GM12801 (cell line): ENCODE results near the gene DOCK7.

Source experiments
- CTCF ChIP-seq: IDR thresholded peaks from one replicate; pipeline ENCODE4 v1.5.1; 2011; ENCODE audit warnings: control low read depth; ENCODE audit not compliant: insufficient read length; ENCODE audit errors: extremely low read depth

Gene DOCK7

GRCh38 chr1:62444701-62445100, 243.5 kb downstream of the DOCK7 start:
- no peak for TF ChIP-seq CTCF

- no peak for TF ChIP-seq CTCF
Observed at GRCh38 chr1:62439652-62440371, 248.4 kb downstream of the DOCK7 start.

GRCh38 chr1:62438163-62438562, 250.0 kb downstream of the DOCK7 start:
- no peak for TF ChIP-seq CTCF

DNA sequence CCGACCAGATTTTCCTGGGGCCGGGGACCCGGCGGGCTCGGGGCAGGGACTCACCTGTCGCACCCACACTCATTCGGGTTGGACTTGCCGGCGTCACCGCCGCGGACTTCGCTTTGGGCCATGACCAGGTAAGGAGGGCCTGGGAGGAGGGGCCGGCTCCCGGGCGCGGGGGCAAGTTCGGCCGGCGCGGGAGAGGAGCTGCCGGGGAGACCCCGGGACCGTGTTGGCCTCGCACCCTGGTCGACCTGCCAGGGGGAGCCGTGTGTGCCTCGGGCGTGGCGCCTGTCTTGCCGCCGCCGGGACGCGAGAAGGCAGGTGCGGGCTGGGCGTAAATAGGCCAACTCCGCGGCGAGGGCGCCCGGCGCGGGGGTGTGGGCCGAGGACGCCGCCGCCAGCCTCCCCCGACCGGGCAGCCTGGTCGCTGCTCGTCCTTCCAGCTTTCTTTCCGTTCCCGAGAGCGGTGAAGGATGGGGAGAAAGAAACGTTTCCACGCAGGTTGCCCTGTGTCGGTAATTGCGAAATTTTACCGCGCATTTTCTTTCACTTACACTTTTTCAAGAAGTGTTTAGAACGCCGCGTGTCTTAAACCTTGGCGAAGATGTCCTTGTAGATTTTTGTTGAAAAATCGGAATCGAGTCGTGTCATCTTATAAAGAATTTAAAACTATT, 250.8 kb downstream of the DOCK7 start:
- no peak for TF ChIP-seq CTCF

DNA sequence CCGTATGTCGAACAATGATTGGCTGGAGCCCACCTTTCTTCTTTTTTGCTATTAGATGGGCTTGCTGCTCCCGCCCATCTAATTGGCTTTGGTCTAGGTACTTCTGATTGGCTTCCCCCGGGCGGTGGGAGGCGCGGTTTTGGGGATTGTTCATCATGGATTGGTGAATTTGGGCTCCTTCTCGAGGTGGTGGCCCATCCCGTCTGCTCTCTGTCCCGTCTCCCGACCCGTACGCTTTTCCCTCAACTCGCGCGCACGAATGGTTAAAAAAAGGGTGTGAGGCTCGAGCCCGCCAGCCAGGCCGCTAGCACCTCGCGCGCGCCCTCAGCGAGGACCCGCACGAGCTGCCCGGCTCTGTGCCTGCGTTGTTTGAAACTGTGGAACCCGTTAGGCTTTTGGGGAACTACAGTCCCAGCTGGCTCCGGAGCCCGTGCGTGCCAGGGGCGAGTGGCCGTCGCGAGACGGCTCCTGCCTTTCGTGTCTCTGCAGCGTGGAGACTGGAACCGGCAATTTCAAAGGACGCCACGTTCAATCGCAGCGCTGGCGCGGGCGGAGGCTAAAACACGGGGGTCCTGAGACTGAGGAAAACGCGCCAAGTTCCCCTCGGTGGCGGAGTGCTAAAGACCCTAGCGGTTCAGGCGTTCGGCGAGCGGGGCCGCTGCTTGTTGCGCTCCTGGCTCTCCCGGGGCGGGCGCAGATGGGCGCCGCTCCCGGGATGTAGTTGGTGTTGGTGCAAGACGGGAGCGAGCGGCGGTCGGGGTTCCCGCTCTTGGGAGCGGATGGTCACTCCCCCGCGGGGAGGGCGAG, 251.5 kb downstream of the DOCK7 start, which contains the start of gene USP1:
TSS of gene USP1 (plus strand) at position 584 of the 807 bp plus-strand sequence. CDS start 2,819 bp downstream, outside the sequence.
- TF ChIP-seq CTCF: no peak

DNA sequence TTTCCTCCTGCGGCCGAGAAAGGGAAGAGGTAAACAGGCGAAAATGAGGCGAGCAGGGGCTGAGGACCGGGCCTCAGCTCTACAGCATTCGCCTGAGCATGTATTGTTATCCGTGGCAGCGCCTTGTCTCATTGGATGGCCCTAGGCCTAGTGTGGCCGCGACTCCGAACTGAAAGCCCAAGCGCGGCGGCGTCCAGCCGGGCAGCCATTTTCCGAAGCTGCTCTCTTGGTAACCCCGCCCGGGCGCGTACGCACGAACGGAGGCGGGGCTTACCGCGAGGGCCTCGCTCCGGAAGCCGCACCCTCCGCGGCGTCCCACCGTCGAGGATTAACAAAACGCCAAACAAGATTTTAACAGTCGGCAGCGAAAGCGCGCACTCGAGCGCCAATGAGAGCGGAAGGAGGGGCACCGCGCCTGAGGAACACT, 252.1 kb downstream of the DOCK7 start:
- TF ChIP-seq CTCF: no peak
